Glutamatergic neuron (in vitro differentiated cells): Measurements from ENCODE around the gene TPPP. TPM values are rescaled to one million over a fixed set of nuclear protein-coding genes. Genes with fewer than 3 reads are reported as not detected.
"Not testable (repeated sequence)": the region's sequence is repeated elsewhere in the genome, so short reads cannot be mapped to it uniquely, and the experiment has no call there.

ENCODE experiments used
- DNase-seq: peaks from one replicate; pipeline ENCODE4 v3.0.0; 2022
- H3K27ac Mint-ChIP-seq: one replicate; pipeline ENCODE4 v1.8.0; 2020; ENCODE audit warnings: mild to moderate bottlenecking, mixed read lengths, inconsistent platforms; ENCODE audit not compliant: unreplicated experiment
- H3K27me3 Mint-ChIP-seq: one replicate; pipeline ENCODE4 v1.8.0; 2020; ENCODE audit warnings: mild to moderate bottlenecking, moderate library complexity, mixed read lengths, inconsistent platforms; ENCODE audit not compliant: unreplicated experiment
- H3K36me3 Mint-ChIP-seq: one replicate; pipeline ENCODE4 v1.8.0; 2020; ENCODE audit warnings: mild to moderate bottlenecking, mixed read lengths, inconsistent platforms; ENCODE audit not compliant: unreplicated experiment
- H3K4me1 Mint-ChIP-seq: one replicate; pipeline ENCODE4 v1.8.0; 2020; ENCODE audit warnings: mild to moderate bottlenecking, low read depth, mixed read lengths, inconsistent platforms; ENCODE audit not compliant: unreplicated experiment
- H3K4me3 Mint-ChIP-seq: one replicate; pipeline ENCODE4 v1.8.0; 2020; ENCODE audit warnings: mild to moderate bottlenecking, mixed read lengths, inconsistent platforms; ENCODE audit not compliant: unreplicated experiment
- H3K9me3 Mint-ChIP-seq: one replicate; pipeline ENCODE4 v1.8.0; 2020; ENCODE audit warnings: mild to moderate bottlenecking, moderate library complexity, mixed read lengths, inconsistent platforms; ENCODE audit not compliant: unreplicated experiment
- CTCF ChIP-seq: fragments of 200-600 bp; sonication (generic); IDR thresholded peaks from one replicate; pipeline ENCODE4 v1.5.0; 2021; ENCODE audit not compliant: partially characterized antibody, unreplicated experiment
- total RNA-seq: library from RNA; stranded (reverse); fragmentation: NEBNext Ultra II Directional; extraction: Animal tissue kit (Norgen Biotek cat#: 25700); gene quantifications from one replicate; pipeline ENCODE4 v1.2.1, GENCODE V29; 2021; ENCODE audit not compliant: unreplicated experiment

The TPPP gene
- total RNA-seq, 1 donor from 2014 or later, result 44.5 TPM

DNA sequence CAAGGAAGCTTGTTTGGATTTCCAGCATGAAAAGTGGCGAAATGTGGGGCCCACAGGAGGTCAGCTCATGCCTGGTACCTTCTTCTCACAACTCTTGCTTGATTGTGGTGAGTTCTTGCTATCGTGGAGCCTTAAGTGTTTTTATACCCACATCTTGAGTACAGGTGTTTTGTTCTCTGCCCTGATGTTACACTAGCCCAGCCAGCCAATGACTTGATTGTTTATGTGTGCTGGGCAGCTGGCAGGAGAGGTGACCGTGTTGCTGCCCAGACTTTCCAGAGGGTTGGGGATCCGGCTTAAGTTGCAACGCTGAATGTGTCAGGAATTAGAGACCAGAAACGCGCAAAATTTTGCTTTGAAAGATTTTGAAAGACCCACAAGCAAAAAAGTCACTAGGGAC, 24.0 kb upstream of the TPPP start:
- Mint-ChIP-seq H3K9me3 (peaks cover 9% of the 10 kb centered on the region), H3K4me1 (no peaks in the 10 kb centered on the region), H3K36me3 (peaks cover 41% of the 10 kb centered on the region), H3K27me3 (peaks cover 3% of the 10 kb centered on the region), H3K27ac (no peak overlapping the region), H3K4me3 (no peak overlapping the region)
- no peak for TF ChIP-seq CTCF
- no peak for DNase-seq

GRCh38 chr5:716740-717139, 23.6 kb upstream of the TPPP start:
- not testable (repeated sequence) for H3K4me3 Mint-ChIP-seq, DNase-seq, H3K27ac Mint-ChIP-seq, H3K27me3 Mint-ChIP-seq, H3K9me3 Mint-ChIP-seq, H3K4me1 Mint-ChIP-seq
- peaks cover 41% of the 10 kb centered on the region for H3K36me3 Mint-ChIP-seq

DNA sequence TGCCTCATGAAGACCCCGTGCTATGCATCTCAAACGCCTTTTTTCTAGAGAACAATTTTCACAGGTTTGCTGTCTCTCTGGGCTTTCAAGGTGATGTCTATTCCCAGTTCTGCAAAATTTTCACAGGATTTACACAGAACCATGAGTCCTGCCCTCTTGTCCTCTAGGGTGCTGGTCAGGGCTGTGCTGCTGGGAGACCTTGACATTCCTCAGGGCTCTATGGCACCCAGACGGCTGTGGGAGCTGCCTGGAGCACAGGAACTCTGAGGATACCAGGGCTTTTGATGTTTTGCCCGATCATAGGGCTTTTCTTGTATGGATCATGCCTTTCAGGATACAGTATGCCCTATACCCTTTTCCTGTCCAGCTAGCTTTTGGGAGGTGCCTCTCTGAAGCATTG, 22.5 kb upstream of the TPPP start:
- Mint-ChIP-seq H3K9me3 (peaks cover 12% of the 10 kb centered on the region), H3K36me3 (peaks cover 35% of the 10 kb centered on the region)
- not testable (repeated sequence) for DNase-seq, H3K27ac Mint-ChIP-seq, H3K4me3 Mint-ChIP-seq, H3K27me3 Mint-ChIP-seq, H3K4me1 Mint-ChIP-seq

DNA sequence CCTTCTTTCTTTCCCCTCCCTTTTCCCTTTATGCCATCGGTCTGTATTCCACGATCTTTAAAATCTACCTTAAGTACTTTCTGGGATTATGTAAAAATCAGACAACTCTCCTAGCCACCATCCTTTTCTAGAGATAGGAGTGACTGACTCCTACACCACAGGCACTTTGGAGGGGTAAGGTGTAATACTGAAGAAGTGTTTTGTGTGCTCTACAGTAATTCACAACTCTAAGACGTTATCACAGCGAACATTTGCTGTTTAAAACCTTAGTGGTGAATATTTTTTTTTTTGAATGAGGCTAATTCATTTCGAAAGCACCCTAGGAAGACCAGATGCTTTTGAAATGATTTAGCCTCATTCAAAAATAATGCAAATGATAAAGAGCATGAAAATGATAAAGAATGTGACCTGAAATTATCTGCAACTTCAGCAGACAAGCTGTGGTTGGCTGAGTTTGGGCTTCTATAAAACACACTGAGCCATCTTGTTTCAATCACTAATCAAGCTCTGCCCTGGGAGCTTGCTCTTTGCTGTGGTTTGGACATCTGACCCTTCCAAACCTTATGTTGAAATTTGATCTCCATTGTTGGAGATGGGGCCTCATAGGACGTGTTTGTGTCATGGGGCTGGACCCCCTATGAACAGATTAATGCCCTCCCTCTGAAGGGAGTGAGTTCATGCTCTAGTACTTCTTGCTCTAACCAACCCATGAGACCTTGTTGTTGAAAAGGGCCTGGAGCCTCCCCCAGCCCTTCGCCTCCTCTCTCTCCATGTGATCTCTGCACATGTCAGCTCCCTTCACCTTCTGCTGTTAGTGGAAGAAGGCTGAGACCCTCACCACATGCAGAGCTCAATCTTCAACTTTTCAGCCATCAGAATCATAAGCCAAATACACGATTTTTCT, 21.3 kb upstream of the TPPP start:
- H3K4me1 Mint-ChIP-seq, H3K27ac Mint-ChIP-seq, H3K4me3 Mint-ChIP-seq, H3K27me3 Mint-ChIP-seq, DNase-seq: not testable (repeated sequence)
- H3K36me3 Mint-ChIP-seq, result peaks cover 31% of the 10 kb centered on the region
- H3K9me3 Mint-ChIP-seq, result peaks cover 13% of the 10 kb centered on the region

DNA sequence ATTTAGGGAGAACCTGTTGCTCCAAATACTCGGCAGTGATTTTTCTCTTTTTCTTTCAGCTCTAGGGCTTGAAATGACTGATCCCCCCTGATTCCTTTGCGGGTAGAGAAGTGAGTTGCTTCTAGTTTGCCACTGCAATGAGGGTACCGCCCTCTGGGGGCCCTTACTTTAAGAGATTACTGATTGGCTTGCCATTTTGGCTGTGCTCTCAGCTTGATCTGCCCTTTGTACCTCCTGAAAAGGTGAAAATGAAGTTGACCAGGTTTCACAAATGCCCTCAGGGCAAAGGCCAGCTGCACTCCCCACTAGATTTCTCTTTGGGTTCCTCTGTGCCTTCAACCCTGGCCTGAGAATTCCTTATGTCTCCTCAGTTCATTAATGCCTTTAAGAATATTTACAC, 20.5 kb upstream of the TPPP start:
- DNase-seq, H3K4me1 Mint-ChIP-seq, H3K27ac Mint-ChIP-seq, H3K4me3 Mint-ChIP-seq, H3K27me3 Mint-ChIP-seq: not testable (repeated sequence)
- H3K36me3 Mint-ChIP-seq, result peaks cover 24% of the 10 kb centered on the region
- H3K9me3 Mint-ChIP-seq, result peaks cover 11% of the 10 kb centered on the region

DNA sequence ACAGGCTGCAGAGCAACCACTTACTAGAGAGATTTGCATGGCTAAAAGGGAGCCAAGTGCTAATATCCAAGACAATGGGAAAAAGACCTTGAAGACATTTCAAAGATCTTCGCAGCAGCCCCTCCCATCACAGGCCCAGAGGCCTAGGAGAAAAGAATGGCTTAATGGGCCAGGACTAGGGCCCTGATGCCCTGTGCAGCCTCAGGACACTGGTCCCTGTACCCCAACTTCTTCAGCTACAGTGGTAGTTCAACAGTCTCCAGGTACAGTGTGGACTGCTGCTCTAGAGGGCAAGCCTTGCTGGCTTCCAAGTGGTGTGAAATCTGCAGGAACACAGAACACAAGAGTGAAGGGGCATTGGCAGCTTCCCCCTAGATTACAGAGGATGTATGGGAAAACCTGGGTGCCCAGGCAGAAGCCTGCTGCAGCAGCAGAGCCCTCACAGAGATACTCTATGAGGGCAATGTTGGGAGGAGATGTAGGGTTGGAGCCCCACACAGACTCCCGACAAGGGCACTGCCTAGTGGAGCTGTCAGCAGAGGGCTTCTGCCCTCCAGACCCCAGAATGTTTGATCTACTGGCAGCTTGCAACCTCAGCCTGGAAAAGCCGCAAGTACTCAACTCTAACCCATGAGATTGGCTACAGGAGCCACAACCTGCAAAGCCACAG, 15.8 kb upstream of the TPPP start:
- H3K36me3 Mint-ChIP-seq, H3K27ac Mint-ChIP-seq, H3K4me1 Mint-ChIP-seq: not testable (repeated sequence)

GRCh38 chr5:708374-708773, 15.2 kb upstream of the TPPP start:
- H3K4me1 Mint-ChIP-seq, DNase-seq: not testable (repeated sequence)

More for the DNA sequence above, 15.8 kb upstream of the TPPP start:
- not testable (repeated sequence) for H3K9me3 Mint-ChIP-seq, H3K4me3 Mint-ChIP-seq, DNase-seq, H3K27me3 Mint-ChIP-seq

GRCh38 chr5:706127-706526, 13.0 kb upstream of the TPPP start:
- H3K4me1 Mint-ChIP-seq, H3K4me3 Mint-ChIP-seq, H3K36me3 Mint-ChIP-seq, DNase-seq, H3K27ac Mint-ChIP-seq, H3K27me3 Mint-ChIP-seq, H3K9me3 Mint-ChIP-seq: not testable (repeated sequence)

More at GRCh38 chr5:708374-708773, 15.2 kb upstream of the TPPP start:
- not testable (repeated sequence) for H3K4me3 Mint-ChIP-seq, H3K27ac Mint-ChIP-seq, H3K27me3 Mint-ChIP-seq, H3K9me3 Mint-ChIP-seq, H3K36me3 Mint-ChIP-seq

GRCh38 chr5:696753-697702, 3.9 kb upstream of the TPPP start:
- H3K27ac Mint-ChIP-seq, DNase-seq, H3K4me3 Mint-ChIP-seq, H3K27me3 Mint-ChIP-seq, H3K9me3 Mint-ChIP-seq, H3K4me1 Mint-ChIP-seq: not testable (repeated sequence)
- peaks cover 28% of the 10 kb centered on the region for H3K36me3 Mint-ChIP-seq

- H3K4me3 Mint-ChIP-seq, H3K9me3 Mint-ChIP-seq, H3K27me3 Mint-ChIP-seq, H3K27ac Mint-ChIP-seq, H3K4me1 Mint-ChIP-seq, DNase-seq: not testable (repeated sequence)
- peaks cover 28% of the 10 kb centered on the region for H3K36me3 Mint-ChIP-seq
Observed at GRCh38 chr5:696191-696590, 3.0 kb upstream of the TPPP start.
